D341Med (cell line): ENCODE measurements around the gene TMEM107.

ENCODE experiments used
- DNase-seq: peaks from one replicate; pipeline ENCODE4 v3.0.0; 2012; ENCODE audit warnings: low spot score

Gene TMEM107

GRCh38 chr17:8137645-8138373 is 38.4 kb downstream of the TMEM107 start:
- DNase-seq, result no peak

GRCh38 chr17:8133941-8134340 is 42.2 kb downstream of the TMEM107 start:
- no peak for DNase-seq

DNA sequence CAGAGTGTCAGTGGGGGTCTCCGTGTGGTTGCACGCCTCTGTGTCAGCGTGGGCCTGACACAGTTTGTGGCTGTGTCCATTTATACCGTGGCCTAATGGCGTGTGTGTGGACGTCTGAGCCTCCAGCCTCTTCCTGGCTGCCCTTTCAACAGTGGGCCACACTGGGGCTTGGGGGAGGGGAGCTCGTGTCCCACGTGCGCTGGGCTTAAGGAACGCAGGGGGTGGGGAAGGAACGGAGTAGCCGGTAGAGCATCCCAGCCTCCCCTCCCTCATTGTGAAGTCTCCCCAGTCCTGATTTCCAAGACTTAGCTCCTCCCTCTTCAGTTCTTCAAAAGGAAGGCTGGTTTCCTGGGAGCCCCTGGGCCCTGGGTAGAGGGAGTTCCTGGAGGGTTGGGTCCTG is 42.8 kb downstream of the TMEM107 start:
- DNase-seq, result no peak

DNA sequence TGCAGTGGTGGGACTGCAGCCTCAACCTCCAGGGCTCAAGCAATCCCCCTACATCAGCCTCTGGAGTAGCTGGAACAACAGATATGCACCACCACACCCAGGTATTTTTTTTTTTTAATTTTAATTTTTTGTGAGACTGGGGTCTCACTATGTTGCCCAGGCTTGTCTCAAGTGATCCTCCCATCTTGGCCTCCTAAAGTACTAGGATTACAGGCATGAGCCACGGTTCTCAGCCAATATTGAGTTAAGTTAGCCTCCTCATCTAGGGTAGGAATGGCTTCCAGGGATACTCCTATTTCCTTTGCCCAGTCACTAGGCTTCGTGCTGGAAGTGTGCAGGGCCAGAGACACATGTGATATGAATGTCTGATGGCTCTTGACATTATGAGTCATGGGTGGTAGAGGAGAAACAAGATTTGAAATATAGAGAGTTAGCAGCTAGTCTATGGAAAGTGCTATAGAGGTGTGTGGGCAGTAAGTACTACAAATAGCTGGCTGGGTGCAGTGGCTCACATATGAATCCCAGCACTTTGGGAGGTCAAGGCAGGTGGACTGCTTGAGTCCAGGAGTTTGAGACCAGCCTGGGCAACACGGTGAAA is 44.2 kb downstream of the TMEM107 start:
- DNase-seq, result no peak

GRCh38 chr17:8128125-8128784 is 47.9 kb downstream of the TMEM107 start:
- DNase-seq, result no peak

DNA sequence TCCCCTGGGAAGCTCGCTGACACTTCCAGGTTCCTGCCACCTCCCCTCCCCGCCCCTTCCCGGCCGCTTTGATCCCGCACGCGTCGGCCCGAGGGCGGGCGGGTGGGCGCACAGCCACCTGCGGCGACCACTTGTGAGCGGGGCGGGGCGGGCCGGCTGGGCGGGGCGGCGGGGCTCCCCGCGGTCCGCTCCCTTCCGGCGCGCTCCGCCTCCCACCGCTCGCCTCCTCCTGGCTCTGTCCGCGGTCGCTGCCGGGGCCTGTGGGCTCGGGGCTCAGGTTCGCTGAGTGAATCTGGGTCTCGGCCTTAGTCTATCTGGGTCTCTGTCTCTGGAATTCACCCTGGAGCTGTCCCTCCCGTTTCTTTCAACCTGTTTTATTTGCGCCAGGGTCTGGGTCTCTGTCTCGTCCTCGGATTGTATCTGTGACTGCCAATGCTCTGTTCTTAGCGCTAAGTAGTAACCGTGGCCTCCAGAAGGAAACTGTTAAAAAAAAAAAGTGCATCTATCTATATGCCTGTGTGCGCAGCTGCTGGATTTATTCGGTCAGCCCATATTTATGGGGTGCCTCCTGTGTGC is 49.6 kb downstream of the TMEM107 start:
- peak; percentile 76 for DNase-seq

- no peak for DNase-seq
Observed at GRCh38 chr17:8125947-8126490, 50.2 kb downstream of the TMEM107 start.

- peak; percentile 70 for DNase-seq
Observed at GRCh38 chr17:8125154-8125946, 50.8 kb downstream of the TMEM107 start.

DNA sequence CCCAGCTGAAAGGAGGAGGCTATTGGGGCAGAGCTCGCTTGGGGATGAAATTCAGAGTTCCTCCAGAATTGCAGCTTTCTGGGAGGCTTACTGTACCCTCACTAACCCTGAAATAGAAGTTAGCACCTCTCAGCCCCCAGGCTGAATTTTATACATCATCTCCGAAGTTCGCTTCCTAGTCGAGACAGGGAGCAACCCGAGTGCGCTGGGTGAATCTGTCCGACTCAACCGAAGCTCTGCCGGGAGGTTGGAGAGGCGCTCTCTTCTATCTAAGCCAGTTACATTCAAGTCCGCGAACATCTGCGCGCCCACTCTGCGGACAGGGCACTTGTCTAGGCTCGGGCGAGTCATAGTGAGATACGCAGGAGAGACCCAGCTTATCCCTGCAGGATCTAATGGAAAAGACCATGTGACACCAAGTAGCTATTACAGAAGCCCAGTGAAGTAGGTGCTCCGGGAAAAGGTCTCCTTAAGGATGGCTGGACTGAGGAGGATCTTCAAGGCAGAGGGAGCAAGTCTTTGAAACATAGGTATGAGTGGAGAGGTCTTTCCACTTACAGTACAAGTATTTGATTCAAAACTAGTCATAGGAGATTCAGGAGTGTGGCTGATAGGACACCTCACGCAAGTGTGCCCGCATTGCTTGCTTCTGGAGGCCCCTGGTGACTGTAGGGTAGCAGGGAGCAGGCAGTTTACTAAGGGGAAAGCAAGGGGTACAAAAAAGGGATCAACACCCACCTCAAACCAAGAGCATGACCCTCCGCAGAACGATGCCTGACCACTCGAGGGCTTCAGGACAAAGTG is 51.6 kb downstream of the TMEM107 start:
- no peak for DNase-seq

DNA sequence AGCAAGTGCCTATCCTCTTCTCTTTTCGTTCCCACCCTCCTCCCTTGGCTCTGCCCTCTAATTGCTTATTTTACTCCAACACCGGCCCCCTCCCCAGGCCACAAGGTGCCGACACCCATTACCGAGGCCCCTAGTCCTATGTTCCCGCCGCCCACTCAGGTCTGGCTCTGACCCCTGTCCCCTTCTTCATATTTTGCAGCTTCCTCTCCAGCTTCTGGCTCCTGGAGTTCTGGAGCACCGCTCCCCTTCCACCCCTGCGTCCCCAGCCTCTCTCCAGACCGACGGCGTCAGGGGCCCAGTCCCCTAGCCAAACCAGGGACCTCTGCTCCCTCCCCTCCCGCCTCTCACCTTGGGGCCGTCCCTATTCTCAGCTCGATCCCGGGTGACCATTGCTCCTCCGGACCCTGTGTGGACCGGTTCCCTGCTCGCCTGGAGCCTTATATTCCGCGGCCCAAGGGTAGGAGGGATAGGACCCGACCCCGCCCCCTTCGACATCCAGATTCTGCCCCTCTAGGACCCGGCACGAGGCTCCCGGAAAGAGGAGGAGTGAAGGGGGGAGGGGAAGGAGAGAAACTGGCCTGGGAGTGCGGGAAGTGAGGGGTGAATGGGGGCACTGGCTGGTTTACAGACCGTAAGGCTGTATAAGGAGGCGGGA is 52.4 kb downstream of the TMEM107 start, which contains the start of gene HES7:
Gene HES7, minus strand, starts transcription at position 412 of the 655 bp plus-strand sequence. Its CDS starts 22 bp downstream, at position 390.
- no peak for DNase-seq

DNA sequence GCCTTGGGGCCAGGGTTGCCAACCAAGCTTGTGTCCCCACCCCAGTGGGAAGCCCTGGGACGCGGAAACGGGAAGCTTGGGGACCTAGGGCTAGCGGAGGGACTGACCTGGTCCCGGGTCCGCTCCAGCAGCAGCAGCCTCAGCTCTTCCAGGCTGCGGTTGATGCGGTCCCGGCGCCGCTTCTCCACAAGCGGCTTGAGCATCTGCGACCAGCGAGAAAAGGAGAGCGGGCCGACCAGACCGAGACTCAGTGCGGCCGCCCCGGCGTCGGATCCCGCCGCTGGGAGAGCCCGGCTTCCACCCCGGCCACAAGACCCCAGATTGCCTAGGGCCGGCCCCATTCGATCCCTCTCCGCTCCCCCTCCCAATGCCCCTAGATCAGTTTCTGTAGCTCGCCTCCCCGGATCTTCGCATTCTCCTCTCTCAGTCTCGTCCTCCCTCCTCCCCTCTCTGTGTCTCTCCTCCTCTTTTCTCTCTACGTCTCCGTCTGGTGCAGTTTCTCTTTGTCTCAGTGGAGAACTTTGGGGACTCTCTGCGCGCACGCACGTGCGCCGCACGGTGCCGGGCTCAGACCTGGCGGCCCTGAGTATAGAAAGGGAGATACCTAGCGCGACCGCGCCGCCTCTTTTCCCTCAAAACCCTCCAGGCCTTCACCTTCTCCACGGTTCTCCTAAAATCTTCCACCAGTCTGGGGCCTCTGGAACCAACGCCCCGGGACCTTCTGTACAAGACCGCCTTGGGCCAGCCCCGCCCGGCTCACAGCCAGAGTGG is 53.1 kb downstream of the TMEM107 start:
- DNase-seq, result no peak
